Epithelial cell of esophagus (primary cell): ENCODE results near the gene EXOC3L2.
"Not testable (repeated sequence)": the region's sequence is repeated elsewhere in the genome, so short reads cannot be mapped to it uniquely, and the experiment has no call there.

Experiments
- DNase-seq: peaks from one replicate; pipeline ENCODE4 v3.0.0; 2010; ENCODE audit warnings: low read depth
- H3K4me3 ChIP-seq: 2 replicates; pipeline ENCODE4 v1.5.1; 2011; ENCODE audit warnings: mild to moderate bottlenecking, low read length, control low read depth
- TF ChIP-seq, protein P1 (sequence below): IDR thresholded peaks from 2 replicates; pipeline ENCODE4 v1.5.1; 2011; ENCODE audit warnings: low read depth, mild to moderate bottlenecking, low read length, control low read depth, inconsistent platforms; ENCODE audit not compliant: insufficient read depth; ENCODE audit errors: missing control alignments

EXOC3L2 gene

GRCh38 chr19:45271098-45271734 lies 26.0 kb upstream of the EXOC3L2 start:
- H3K4me3 ChIP-seq: no peak overlapping the region
- TF ChIP-seq, protein P1, sequence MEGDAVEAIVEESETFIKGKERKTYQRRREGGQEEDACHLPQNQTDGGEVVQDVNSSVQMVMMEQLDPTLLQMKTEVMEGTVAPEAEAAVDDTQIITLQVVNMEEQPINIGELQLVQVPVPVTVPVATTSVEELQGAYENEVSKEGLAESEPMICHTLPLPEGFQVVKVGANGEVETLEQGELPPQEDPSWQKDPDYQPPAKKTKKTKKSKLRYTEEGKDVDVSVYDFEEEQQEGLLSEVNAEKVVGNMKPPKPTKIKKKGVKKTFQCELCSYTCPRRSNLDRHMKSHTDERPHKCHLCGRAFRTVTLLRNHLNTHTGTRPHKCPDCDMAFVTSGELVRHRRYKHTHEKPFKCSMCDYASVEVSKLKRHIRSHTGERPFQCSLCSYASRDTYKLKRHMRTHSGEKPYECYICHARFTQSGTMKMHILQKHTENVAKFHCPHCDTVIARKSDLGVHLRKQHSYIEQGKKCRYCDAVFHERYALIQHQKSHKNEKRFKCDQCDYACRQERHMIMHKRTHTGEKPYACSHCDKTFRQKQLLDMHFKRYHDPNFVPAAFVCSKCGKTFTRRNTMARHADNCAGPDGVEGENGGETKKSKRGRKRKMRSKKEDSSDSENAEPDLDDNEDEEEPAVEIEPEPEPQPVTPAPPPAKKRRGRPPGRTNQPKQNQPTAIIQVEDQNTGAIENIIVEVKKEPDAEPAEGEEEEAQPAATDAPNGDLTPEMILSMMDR: no peak
- no peak for DNase-seq

DNA sequence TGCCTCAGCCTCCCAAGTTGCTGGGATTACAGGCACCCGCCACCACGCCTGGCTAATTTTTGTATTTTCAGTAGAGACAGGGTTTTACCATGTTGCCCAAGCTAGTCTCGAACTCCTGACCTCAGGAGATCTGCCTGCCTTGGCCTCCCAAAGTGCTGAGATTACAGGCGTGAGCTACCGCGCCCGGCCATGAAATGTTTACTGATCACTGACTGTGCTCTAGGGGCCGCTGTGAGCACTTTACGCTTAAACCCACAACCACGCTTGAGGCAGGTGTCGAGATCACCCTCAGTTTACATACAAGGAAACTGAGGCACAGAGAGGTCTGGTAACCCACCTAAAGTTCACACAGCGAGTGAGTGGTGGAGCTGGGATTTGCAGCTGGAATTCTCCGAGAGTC lies 24.7 kb upstream of the EXOC3L2 start:
- DNase-seq, H3K4me3 ChIP-seq: not testable (repeated sequence)

GRCh38 chr19:45267296-45267695 lies 22.1 kb upstream of the EXOC3L2 start:
- no peak for DNase-seq
- TF ChIP-seq, protein P1: no peak
- no peak overlapping the region for H3K4me3 ChIP-seq

GRCh38 chr19:45265375-45265774 lies 20.2 kb upstream of the EXOC3L2 start:
- TF ChIP-seq, protein P1: no peak
- DNase-seq: no peak
- H3K4me3 ChIP-seq: no peak overlapping the region

DNA sequence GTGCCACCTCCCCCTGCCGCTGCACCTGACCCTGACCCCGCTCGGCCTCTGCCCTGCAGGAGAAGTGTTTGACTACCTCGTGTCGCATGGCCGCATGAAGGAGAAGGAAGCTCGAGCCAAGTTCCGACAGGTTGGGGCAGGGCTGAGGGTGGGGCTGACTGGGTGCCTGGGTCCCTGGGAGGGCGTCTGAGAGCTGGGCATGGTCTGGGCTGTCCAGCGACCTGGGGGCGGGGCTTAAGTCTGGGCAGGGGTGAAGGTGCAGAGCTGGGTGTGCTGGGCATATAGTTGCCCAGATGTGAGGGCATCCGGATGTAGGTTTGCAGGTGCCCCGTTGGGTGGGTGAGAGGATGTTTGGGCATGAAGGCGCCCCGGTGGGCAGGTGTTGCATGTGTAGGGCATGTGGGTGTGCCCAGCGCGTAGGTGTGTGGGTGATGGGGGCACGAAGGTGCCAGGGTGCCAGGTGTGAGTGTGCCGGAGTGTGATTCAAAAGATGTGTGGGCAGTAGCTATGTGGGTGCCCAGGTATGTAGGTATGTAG lies 19.6 kb upstream of the EXOC3L2 start:
- H3K4me3 ChIP-seq: no peak overlapping the region
- TF ChIP-seq, protein P1: no peak
- DNase-seq: no peak

DNA sequence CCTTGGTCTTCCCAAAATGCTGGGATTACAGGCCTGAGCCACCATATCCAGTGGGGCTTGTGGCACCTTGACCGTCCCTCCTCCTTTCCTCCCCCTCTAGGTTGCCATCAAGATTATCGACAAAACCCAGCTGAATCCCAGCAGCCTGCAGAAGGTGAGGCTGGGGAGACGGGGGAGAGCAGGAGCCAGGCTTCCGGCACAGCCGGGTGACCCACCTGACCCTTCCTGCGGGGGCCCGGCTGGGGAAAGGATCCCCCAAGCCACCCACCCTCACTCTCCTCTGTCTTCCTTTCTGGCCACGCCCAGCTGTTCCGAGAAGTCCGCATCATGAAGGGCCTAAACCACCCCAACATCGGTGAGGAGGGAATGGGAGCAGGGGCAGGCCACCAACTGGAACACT lies 17.8 kb upstream of the EXOC3L2 start:
- no peak for DNase-seq
- TF ChIP-seq, protein P1: no peak
- H3K4me3 ChIP-seq: no peak overlapping the region

DNA sequence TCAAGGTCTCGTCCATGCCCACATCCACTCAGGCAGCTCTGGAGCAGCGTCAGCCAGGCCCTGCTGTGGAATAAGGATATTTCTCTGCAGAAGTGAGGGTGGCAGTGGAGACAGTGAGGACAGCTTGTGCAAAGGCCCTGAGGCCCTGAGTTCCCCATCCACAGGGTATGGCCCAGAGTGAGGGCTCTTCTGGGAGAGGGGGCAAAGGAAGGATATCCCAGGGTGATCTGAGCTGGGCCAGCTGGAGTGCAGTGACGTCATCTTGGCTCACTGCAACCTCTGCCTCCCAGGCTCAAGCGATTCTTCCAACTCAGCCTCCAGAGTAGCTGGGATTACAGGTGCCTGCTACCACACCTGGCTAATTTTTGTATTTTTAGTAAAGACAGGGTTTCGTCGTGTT lies 17.4 kb upstream of the EXOC3L2 start:
- no peak for DNase-seq
- no peak overlapping the region for H3K4me3 ChIP-seq
- TF ChIP-seq, protein P1: no peak

DNA sequence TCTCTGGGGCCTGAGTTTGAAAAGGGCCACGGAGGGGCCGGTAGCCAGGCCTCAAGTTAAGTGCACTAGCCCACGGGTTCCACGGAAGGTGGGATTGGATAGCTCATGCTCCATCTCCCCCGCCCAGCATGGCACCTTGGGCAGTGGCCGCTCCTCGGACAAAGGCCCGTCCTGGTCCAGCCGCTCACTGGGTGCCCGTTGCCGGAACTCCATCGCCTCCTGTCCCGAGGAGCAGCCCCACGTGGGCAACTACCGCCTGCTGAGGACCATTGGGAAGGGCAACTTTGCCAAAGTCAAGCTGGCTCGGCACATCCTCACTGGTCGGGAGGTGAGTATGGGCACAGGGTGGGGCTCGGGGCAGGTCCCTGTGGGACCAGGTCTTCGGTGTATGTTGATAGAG lies 13.7 kb upstream of the EXOC3L2 start:
- TF ChIP-seq, protein P1: no peak
- H3K4me3 ChIP-seq: no peak overlapping the region
- no peak for DNase-seq
